H1 (cell line): ENCODE data around the gene CTTNBP2. TPM values are rescaled to one million over a fixed set of nuclear protein-coding genes. Genes with fewer than 3 reads are reported as not detected.

Experiments
- CTCF ChIA-PET: fragments of 300-600 bp; sonication (Branson Sonifier 250); formaldehyde crosslinking; loops from one replicate; lab custom pipeline; 2021; ENCODE audit not compliant: partially characterized antibody; lab: Charles Lee
- POLR2A ChIA-PET: fragments of 300-600 bp; sonication (Branson Sonifier 250); formaldehyde crosslinking; loops from one replicate; lab custom pipeline; 2021; ENCODE audit warnings: inconsistent platforms; ENCODE audit not compliant: partially characterized antibody; lab: Charles Lee
- DNase-seq, 2 experiments: peaks; one replicate each; pipeline versions ENCODE4 v3.0.0 to v3.0.0-alpha.2; 2010 to 2022; ENCODE audit warnings: low spot score in 2 of 2, low read depth in 1 of 2, mixed read lengths in 1 of 2
- FAIRE-seq: peaks from 2 replicates; lab custom pipeline; 2011; peaks lifted over from hg19 to GRCh38; lab: Jason Lieb, UNC
- H2AFZ ChIP-seq: 2 replicates; pipeline ENCODE4 v1.8.1; 2012; ENCODE audit warnings: low read length, inconsistent platforms
- H2AK5ac ChIP-seq: 2 replicates; pipeline ENCODE4 v1.6.1; 2013; ENCODE audit warnings: low read depth, low read length
- H2BK120ac ChIP-seq: replicated peaks from 2 replicates; pipeline ENCODE3; 2013; ENCODE audit warnings: low read depth, low read length, inconsistent platforms
- H2BK12ac ChIP-seq: 2 replicates; pipeline ENCODE4 v1.6.1; 2013; ENCODE audit warnings: low read depth, low read length
- H2BK15ac ChIP-seq: 2 replicates; pipeline ENCODE4 v1.6.1; 2013; ENCODE audit warnings: low read length
- H2BK20ac ChIP-seq: 2 replicates; pipeline ENCODE4 v1.6.1; 2013; ENCODE audit warnings: low read length
- H2BK5ac ChIP-seq: 2 replicates; pipeline ENCODE4 v1.6.1; 2013; ENCODE audit warnings: low read depth, low read length
- H3K14ac ChIP-seq: 2 replicates; pipeline ENCODE4 v1.6.1; 2013; ENCODE audit warnings: inconsistent platforms; ENCODE audit not compliant: insufficient read length
- H3K18ac ChIP-seq: 2 replicates; pipeline ENCODE4 v1.6.1; 2013; ENCODE audit warnings: low read length; ENCODE audit errors: extremely low read depth
- H3K23ac ChIP-seq: 2 replicates; pipeline ENCODE4 v1.6.1; 2013; ENCODE audit warnings: inconsistent platforms; ENCODE audit not compliant: insufficient read length
- H3K23me2 ChIP-seq: 2 replicates; pipeline ENCODE4 v1.6.1; 2013; ENCODE audit warnings: low read depth, low read length
- H3K27ac ChIP-seq: 2 replicates; pipeline ENCODE4 v1.6.1; 2011; ENCODE audit warnings: low read depth, low read length, inconsistent platforms
- H3K27me3 ChIP-seq, 4 experiments: replicated peaks in 1 of 4; 1 replicate in 1 of 4; 2 replicates in 3 of 4; pipeline versions ENCODE4 v1.6.1 to v1.8.1; 2011 to 2013; ENCODE audit warnings: low read length in 3 of 4, mild to moderate bottlenecking in 3 of 4, inconsistent platforms in 2 of 4, mixed read lengths in 2 of 4, moderate library complexity in 1 of 4; ENCODE audit not compliant: control insufficient read depth in 3 of 4, insufficient read depth in 3 of 4; ENCODE audit errors: extremely low read depth in 1 of 4
- H3K36me3 ChIP-seq, 4 experiments: 2 replicates each; pipeline versions ENCODE4 v1.6.1 to v1.8.1; 2011 to 2013; ENCODE audit warnings: mild to moderate bottlenecking in 4 of 4, low read length in 3 of 4, moderate library complexity in 2 of 4, control low read depth in 1 of 4, inconsistent platforms in 1 of 4; ENCODE audit not compliant: insufficient read depth in 4 of 4, control insufficient read depth in 2 of 4
- H3K4ac ChIP-seq: replicated peaks from 2 replicates; pipeline ENCODE3; 2013; ENCODE audit warnings: low read length, low read depth, mixed read lengths, inconsistent platforms; ENCODE audit not compliant: insufficient read length
- H3K4me1 ChIP-seq, 4 experiments: replicated peaks in 1 of 4; 1 replicate in 1 of 4; 2 replicates in 3 of 4; pipeline versions ENCODE4 v1.6.1 to v1.8.1; 2011 to 2013; ENCODE audit warnings: low read length in 3 of 4, inconsistent platforms in 2 of 4, mixed read lengths in 1 of 4; ENCODE audit not compliant: insufficient read depth in 4 of 4, control insufficient read depth in 3 of 4
- H3K4me2 ChIP-seq, 2 experiments: 2 replicates each; pipeline versions ENCODE4 v1.6.1 to v1.8.1; 2011 to 2013; ENCODE audit warnings: low read depth in 2 of 2, low read length in 2 of 2, control low read depth in 1 of 2, inconsistent platforms in 1 of 2, mild to moderate bottlenecking in 1 of 2; ENCODE audit not compliant: insufficient read depth in 1 of 2
- H3K4me3 ChIP-seq, 4 experiments: fragments of 200-600, 300-600 bp in 1 of 4; sonication (generic), shearing (Covaris generic), sonication (Bioruptor Twin) in 1 of 4; 2 replicates each; pipeline versions ENCODE4 v1.5.1 to v1.8.1; 2011 to 2016; ENCODE audit warnings: low read length in 4 of 4, low read depth in 3 of 4, control low read depth in 2 of 4, inconsistent platforms in 2 of 4, mild to moderate bottlenecking in 2 of 4, mixed read lengths in 1 of 4, moderate library complexity in 1 of 4; ENCODE audit not compliant: insufficient read depth in 2 of 4; ENCODE audit errors: extremely low read depth in 1 of 4
- H3K56ac ChIP-seq: replicated peaks from 2 replicates; pipeline ENCODE3; 2013; ENCODE audit warnings: low read depth, mild to moderate bottlenecking, mixed read lengths, low read length, inconsistent platforms; ENCODE audit not compliant: insufficient read length
- H3K79me1 ChIP-seq: 2 replicates; pipeline ENCODE4 v1.6.1; 2013; ENCODE audit warnings: low read depth, low read length, control low read depth
- H3K79me2 ChIP-seq, 2 experiments: 2 replicates each; pipeline versions ENCODE4 v1.6.1 to v1.8.1; 2012 to 2013; ENCODE audit warnings: low read length in 2 of 2, mild to moderate bottlenecking in 2 of 2, inconsistent platforms in 1 of 2; ENCODE audit not compliant: insufficient read depth in 2 of 2, control insufficient read depth in 1 of 2
- H3K9ac ChIP-seq, 4 experiments: replicated peaks in 1 of 4; 1 replicate in 1 of 4; 2 replicates in 3 of 4; pipeline versions ENCODE4 v1.6.1 to v1.8.1; 2011 to 2013; ENCODE audit warnings: low read depth in 3 of 4, low read length in 3 of 4, control low read depth in 2 of 4, mild to moderate bottlenecking in 2 of 4, moderate library complexity in 2 of 4, inconsistent platforms in 1 of 4; ENCODE audit errors: extremely low read depth in 1 of 4
- H3K9me3 ChIP-seq, 2 experiments: 2 replicates each; pipeline versions ENCODE4 v1.6.1 to v1.8.1; 2012 to 2013; ENCODE audit warnings: mild to moderate bottlenecking in 2 of 2, moderate library complexity in 2 of 2, control low read depth in 1 of 2, inconsistent platforms in 1 of 2, low read depth in 1 of 2, low read length in 1 of 2, mixed read lengths in 1 of 2; ENCODE audit not compliant: insufficient read depth in 2 of 2
- H4K20me1 ChIP-seq, 2 experiments: replicated peaks in 1 of 2; 2 replicates each; pipeline versions ENCODE3 to v1.8.1; 2011 to 2013; ENCODE audit warnings: inconsistent platforms in 2 of 2, low read length in 2 of 2, mild to moderate bottlenecking in 1 of 2; ENCODE audit not compliant: insufficient read depth in 2 of 2, control insufficient read depth in 1 of 2
- H4K5ac ChIP-seq: 2 replicates; pipeline ENCODE4 v1.6.1; 2013; ENCODE audit warnings: low read length, low read depth, mixed read lengths, inconsistent platforms; ENCODE audit not compliant: insufficient read length
- H4K8ac ChIP-seq: 2 replicates; pipeline ENCODE4 v1.8.0; 2013; ENCODE audit warnings: mild to moderate bottlenecking, moderate library complexity, low read length, inconsistent platforms; ENCODE audit not compliant: insufficient read depth; ENCODE audit errors: extremely low read depth
- H4K91ac ChIP-seq: replicated peaks from 2 replicates; pipeline ENCODE3; 2013; ENCODE audit warnings: low read length, mixed read lengths, inconsistent platforms; ENCODE audit not compliant: insufficient read length
- BRCA1 ChIP-seq: IDR thresholded peaks from 2 replicates; pipeline ENCODE4 v1.6.1; 2012; ENCODE audit warnings: low read depth, low read length, improper control_type of control experiment
- CBX8 ChIP-seq: fragments of 300-800, 300-1000 bp; sonication (generic); IDR thresholded peaks from 2 replicates; pipeline ENCODE4 v1.7.1; 2016; ENCODE audit warnings: low read depth, low read length, borderline replicate concordance
- CHD1 ChIP-seq: IDR thresholded peaks from 2 replicates; pipeline ENCODE4 v1.6.1; 2012; ENCODE audit warnings: low read depth, low read length, improper control_type of control experiment
- CHD2 ChIP-seq: IDR thresholded peaks from 2 replicates; pipeline ENCODE4 v1.6.1; 2012; ENCODE audit warnings: low read length, improper control_type of control experiment
- CTBP2 ChIP-seq: IDR thresholded peaks from 2 replicates; pipeline ENCODE4 v1.7.0; 2011; ENCODE audit warnings: borderline replicate concordance, mild to moderate bottlenecking, moderate library complexity, mixed read lengths, low read length; ENCODE audit not compliant: insufficient read depth, insufficient read length
- KDM4A ChIP-seq: IDR thresholded peaks from one replicate; pipeline ENCODE4 v1.7.1; 2012; ENCODE audit warnings: low read depth, mild to moderate bottlenecking, moderate library complexity, low read length, inconsistent platforms; ENCODE audit not compliant: severe bottlenecking
- PHF8 ChIP-seq: fragments of 200-600 bp; sonication (generic); conservative IDR thresholded peaks from 2 replicates; pipeline ENCODE4 v1.7.1; 2012; ENCODE audit warnings: low read depth, mild to moderate bottlenecking, inconsistent platforms, low read length, moderate library complexity
- RBBP5 ChIP-seq: IDR thresholded peaks from 2 replicates; pipeline ENCODE4 v1.7.1; 2012; ENCODE audit warnings: low read depth, mild to moderate bottlenecking, inconsistent platforms, low read length, moderate library complexity, borderline replicate concordance
- SAP30 ChIP-seq: fragments of 300-600 bp; sonication (generic); IDR thresholded peaks from 2 replicates; pipeline ENCODE4 v1.7.1; 2012; ENCODE audit warnings: low read length, moderate library complexity, mild to moderate bottlenecking, inconsistent platforms; ENCODE audit not compliant: insufficient read depth, insufficient replicate concordance
- SIX5 ChIP-seq: IDR thresholded peaks from 2 replicates; pipeline ENCODE4 v1.6.1; 2011; ENCODE audit warnings: mild to moderate bottlenecking, low read depth, low read length
- TEAD4 ChIP-seq: IDR thresholded peaks from 2 replicates; pipeline ENCODE4 v1.6.1; 2012; ENCODE audit warnings: low read depth, low read length, inconsistent platforms, mixed read lengths
- YY1 ChIP-seq: IDR thresholded peaks from 2 replicates; pipeline ENCODE4 v1.6.1; 2011; ENCODE audit warnings: low read depth, mild to moderate bottlenecking, low read length
- WGBS, 2 experiments: shearing (Covaris generic) in 1 of 2; methylation state at CpG; one replicate each; pipeline versions ENCODE4 v1.1.6 to v1.1.7; 2013 to 2015; ENCODE audit warnings: low lambda C conversion rate in 2 of 2, mixed read lengths in 2 of 2, inconsistent platforms in 1 of 2, low coverage in 1 of 2, missing lambda C conversion rate in 1 of 2; ENCODE audit not compliant: insufficient replicate concordance in 2 of 2, insufficient coverage in 1 of 2, insufficient read length in 1 of 2; ENCODE audit errors: extremely low coverage in 1 of 2, missing lambda C conversion rate in 1 of 2; 5-methylcytosine and 5-hydroxymethylcytosine counted together
- polyA plus RNA-seq, 7 experiments: library from polyadenylated mRNA; depleted of rRNA in 3 of 7; stranded (reverse) in 5 of 7; unstranded in 2 of 7; fragments of >200 nt in 5 of 7; fragments of 200-250 nt in 2 of 7; gene quantifications; 1 replicate in 5 of 7; 2 replicates in 1 of 7; 4 replicates in 1 of 7; pipeline versions ENCODE4 v1.2.1 to v1.2.3, GENCODE V29; 2011 to 2013; ENCODE audit warnings: missing spikeins in 2 of 7, mixed read lengths in 2 of 7
- total RNA-seq: library from RNA; stranded (reverse); fragmentation: NEBNext Ultra II Directional; extraction: Animal tissue kit (Norgen Biotek cat#: 25700); gene quantifications from 2 replicates; pipeline ENCODE4 v1.2.1, GENCODE V29; 2021
- TF ChIP-seq, protein P1 (sequence below): IDR thresholded peaks from 2 replicates; pipeline ENCODE4 v1.6.1; 2011; ENCODE audit warnings: low read depth, mild to moderate bottlenecking, low read length; ENCODE audit not compliant: insufficient read depth

Gene CTTNBP2
- total and polyA plus RNA-seq, 2 of the 8 experiments (the other 6 are each of a cell fraction or from before 2014, with no cell fraction given) = 15.3 to 35.1 TPM

DNA sequence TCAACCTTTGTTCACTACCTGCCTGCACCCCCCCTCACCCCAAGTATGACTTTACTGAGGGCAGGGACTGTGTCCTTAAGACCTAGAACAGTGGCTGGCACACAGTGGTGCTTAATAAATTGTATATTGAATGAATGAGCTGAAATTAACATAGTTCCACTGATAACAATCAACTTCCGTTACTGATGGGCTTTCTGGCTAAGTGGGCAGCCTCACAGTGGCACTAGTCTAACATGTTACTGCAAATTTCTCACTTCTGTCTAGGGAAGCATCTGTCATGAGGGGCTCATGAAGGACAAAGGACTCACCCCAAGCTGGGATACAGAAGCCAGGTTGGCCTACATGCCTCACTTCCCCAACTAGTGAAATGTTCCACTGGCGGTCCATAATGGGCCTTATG lies 79.3 kb downstream of the CTTNBP2 start:
- Histone ChIP-seq H2BK12ac (no peak overlapping the region), H3K79me1 (no peaks in the 10 kb centered on the region), H3K18ac (no peak overlapping the region), H4K20me1 (no peaks in the 10 kb centered on the region), H3K23ac (no peak overlapping the region), H4K5ac (no peak overlapping the region), H3K4me1 (peaks cover 0 to 8% (median 2%) of the 10 kb centered on the region in 4 experiments; a peak in 4 of 7 replicates), H3K9ac (no peak overlapping the region), H2AFZ (no peak overlapping the region), H2AK5ac (no peak overlapping the region), H3K23me2 (no peaks in the 10 kb centered on the region), H3K4ac (no peak overlapping the region), H3K9me3 (no peaks in the 10 kb centered on the region), H3K27me3 (no peaks in the 10 kb centered on the region), H2BK5ac (no peak overlapping the region), H2BK15ac (no peak overlapping the region), H3K14ac (no peak overlapping the region), H3K36me3 (peaks cover 10 to 22% (median 12%) of the 10 kb centered on the region in 4 experiments; a peak in 7 of 8 replicates), H2BK120ac (no peak overlapping the region), H3K4me3 (no peak overlapping the region), H4K8ac (no peak overlapping the region), H3K4me2 (no peak overlapping the region), H2BK20ac (no peak overlapping the region), H4K91ac (no peak overlapping the region), H3K79me2 (peaks cover 0 to 30% of the 10 kb centered on the region in 2 experiments; a peak in 2 of 4 replicates), H3K56ac (no peak overlapping the region), H3K27ac (no peak overlapping the region)
- DNase-seq (no peak), FAIRE-seq (no peak)
- 100% methylated on average over 2 of the region's 2 CpGs; no CpG with 5 or more reads in 1 of the 2 experiments for WGBS, 2 experiments
- POLR2A ChIA-PET = interaction anchor here (0.6 to 1.6 kb wide), 2 partner anchors 19 to 373 kb away, joined by 3 to 4 read pairs; no protein-coding TSS in a partner anchor
- CTCF ChIA-PET = interaction anchor here (0.9 to 1.5 kb wide), 6 partner anchors 10 to 80 kb away, joined by 3 to 8 read pairs (median 4); partner anchors contain the start of gene CTTNBP2
- no peak for TF ChIP-seq RBBP5
- no peak for TF ChIP-seq CHD1
- TF ChIP-seq CHD2 = no peak
- no peak for TF ChIP-seq YY1
- no peak for TF ChIP-seq SIX5
- no peak for TF ChIP-seq KDM4A
- TF ChIP-seq TEAD4 = no peak
- TF ChIP-seq, protein P1, sequence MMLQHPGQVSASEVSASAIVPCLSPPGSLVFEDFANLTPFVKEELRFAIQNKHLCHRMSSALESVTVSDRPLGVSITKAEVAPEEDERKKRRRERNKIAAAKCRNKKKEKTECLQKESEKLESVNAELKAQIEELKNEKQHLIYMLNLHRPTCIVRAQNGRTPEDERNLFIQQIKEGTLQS = no peak
- no peak for TF ChIP-seq CBX8
- TF ChIP-seq SAP30 = no peak
- TF ChIP-seq CTBP2 = no peak
- no peak for TF ChIP-seq BRCA1
- TF ChIP-seq PHF8 = no peak
